Hepatocyte (in vitro differentiated cells): ENCODE results near the gene MYL5. TPM values are rescaled to one million over a fixed set of nuclear protein-coding genes. Genes with fewer than 3 reads are reported as not detected.
"Not testable (repeated sequence)": the region's sequence is repeated elsewhere in the genome, so short reads cannot be mapped to it uniquely, and the experiment has no call there.

Experiments used
- DNase-seq: peaks from one replicate; pipeline ENCODE4 v3.0.0-alpha.2; 2016; ENCODE audit warnings: low spot score
- H2AFZ ChIP-seq: fragments of 200-600 bp; sonication (generic); 2 replicates; pipeline ENCODE4 v1.6.0; 2016; ENCODE audit warnings: antibody characterized with exemption, mild to moderate bottlenecking
- H3K27ac ChIP-seq: fragments of 200-600 bp; sonication (generic); 2 replicates; pipeline ENCODE4 v1.5.1; 2016; ENCODE audit warnings: mild to moderate bottlenecking
- H3K27me3 ChIP-seq: fragments of 200-600 bp; sonication (generic); 2 replicates; pipeline ENCODE4 v1.6.1; 2016
- H3K36me3 ChIP-seq: fragments of 200-600 bp; sonication (generic); replicated peaks from 2 replicates; pipeline ENCODE4 v1.5.1; 2016; ENCODE audit warnings: low read depth; ENCODE audit not compliant: insufficient read depth
- H3K4me1 ChIP-seq: fragments of 200-600 bp; sonication (generic); 2 replicates; pipeline ENCODE4 v1.5.1; 2016; ENCODE audit warnings: mild to moderate bottlenecking, moderate library complexity; ENCODE audit not compliant: insufficient read depth
- H3K4me2 ChIP-seq: fragments of 200-600 bp; sonication (generic); 2 replicates; pipeline ENCODE4 v1.6.0; 2016
- H3K4me3 ChIP-seq: fragments of 200-600 bp; sonication (generic); 2 replicates; pipeline ENCODE4 v1.5.1; 2016; ENCODE audit warnings: mild to moderate bottlenecking
- H3K79me2 ChIP-seq: fragments of 200-600 bp; sonication (generic); 2 replicates; pipeline ENCODE4 v1.6.0; 2017; ENCODE audit warnings: mild to moderate bottlenecking
- H3K9me2 ChIP-seq: fragments of 200-600 bp; sonication (generic); replicated peaks from 2 replicates; pipeline ENCODE4 v1.6.0; 2017; ENCODE audit warnings: mild to moderate bottlenecking; ENCODE audit not compliant: insufficient read depth
- H3K9me3 ChIP-seq: fragments of 200-600 bp; sonication (generic); 2 replicates; pipeline ENCODE4 v1.5.1; 2016; ENCODE audit warnings: low read depth, mild to moderate bottlenecking
- H4K20me1 ChIP-seq: fragments of 200-600 bp; sonication (generic); 2 replicates; pipeline ENCODE4 v1.6.0; 2016; ENCODE audit warnings: mild to moderate bottlenecking; ENCODE audit not compliant: insufficient read depth, poor library complexity, severe bottlenecking
- EZH2 ChIP-seq: fragments of 200-600 bp; sonication (generic); IDR thresholded peaks from 2 replicates; pipeline ENCODE4 v1.6.1; 2016; ENCODE audit warnings: antibody characterized with exemption, mild to moderate bottlenecking, borderline replicate concordance
- EZH2phosphoT487 ChIP-seq: fragments of 200-600 bp; sonication (generic); IDR thresholded peaks from one replicate; pipeline ENCODE4 v1.6.1; 2018; ENCODE audit warnings: antibody characterized with exemption, mild to moderate bottlenecking, low read depth, moderate library complexity; ENCODE audit not compliant: unreplicated experiment, severe bottlenecking
- WGBS: methylation state at CpG from one replicate; pipeline ENCODE4 v1.1.6; 2016; ENCODE audit warnings: low lambda C conversion rate; ENCODE audit errors: missing lambda C conversion rate; 5-methylcytosine and 5-hydroxymethylcytosine counted together
- polyA plus RNA-seq: library from polyadenylated mRNA; unstranded; fragments of >200 nt; fragmentation: Nextera tagmentation; extraction: Ambion mirVana; gene quantifications from 2 replicates; pipeline ENCODE4 v1.2.1, GENCODE V29; 2016
- total RNA-seq: library from RNA; depleted of rRNA; stranded (reverse); fragments of >200 nt; gene quantifications from 2 replicates; pipeline ENCODE4 v1.2.3, GENCODE V29; 2014
- TF ChIP-seq, protein P1 (sequence below): fragments of 200-600 bp; sonication (generic); IDR thresholded peaks from 2 replicates; pipeline ENCODE4 v1.5.1; 2016; ENCODE audit warnings: antibody characterized with exemption, mild to moderate bottlenecking; ENCODE audit not compliant: poor library complexity

The MYL5 gene
- total and polyA plus RNA-seq, 2 experiments from 2014 or later = 12.6 to 25.1 TPM

DNA sequence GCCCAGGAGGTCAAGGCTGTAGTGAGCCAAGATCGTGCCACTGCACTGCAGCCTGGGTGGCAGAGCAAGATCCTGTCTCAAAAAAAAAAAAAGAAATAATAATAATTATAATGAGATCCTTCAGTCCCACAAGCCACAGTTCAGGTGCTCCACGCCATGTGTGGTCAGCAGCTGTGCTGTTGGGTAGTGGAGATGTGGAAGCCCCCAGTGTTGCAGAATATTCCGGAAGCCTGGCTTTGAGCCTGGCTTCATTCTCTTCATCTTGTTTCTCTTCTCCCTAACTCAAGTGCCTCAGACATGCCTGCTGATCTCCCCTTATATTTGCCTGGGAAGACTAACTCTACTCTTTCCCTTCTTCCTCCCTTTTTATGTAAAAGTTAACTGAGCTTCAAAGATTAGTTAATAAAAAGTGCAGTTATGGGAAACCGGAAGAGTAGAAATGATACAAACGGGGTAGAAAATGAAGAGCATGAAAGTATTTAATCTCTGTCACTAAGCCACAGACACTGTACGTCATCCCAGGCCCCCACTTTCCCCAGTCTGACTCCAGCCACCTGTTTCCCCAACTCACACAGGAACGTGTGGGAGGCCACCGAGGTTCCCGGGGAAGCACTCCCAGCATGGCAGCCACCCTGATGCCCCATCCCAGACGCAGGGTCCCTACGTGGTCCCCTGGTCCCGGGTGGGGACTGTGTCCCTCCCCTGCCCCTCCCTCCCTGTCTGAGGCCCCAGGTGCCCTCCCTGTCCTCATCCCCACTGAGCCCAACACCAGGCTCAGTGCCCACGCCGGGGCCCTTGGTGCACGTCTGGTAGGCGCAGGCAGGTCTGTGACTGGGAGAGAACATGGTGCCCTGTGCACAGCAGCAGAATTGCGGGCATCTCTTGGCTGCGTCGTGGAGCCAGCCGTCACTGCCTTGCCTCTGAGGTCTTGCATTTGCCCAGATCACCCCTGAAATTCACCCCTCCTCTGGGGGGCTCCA lies 55.3 kb downstream of the MYL5 start:
- Histone ChIP-seq H3K4me1 (no peaks in the 10 kb centered on the region), H3K36me3 (no peaks in the 10 kb centered on the region), H3K9me2 (no peaks in the 10 kb centered on the region), H3K27me3 (no peaks in the 10 kb centered on the region), H4K20me1 (peaks cover 50% of the 10 kb centered on the region), H3K79me2 (peaks cover 65% of the 10 kb centered on the region), H2AFZ (no peak overlapping the region), H3K9me3 (no peaks in the 10 kb centered on the region), H3K4me2 (no peak overlapping the region), H3K27ac (no peak overlapping the region), H3K4me3 (no peak overlapping the region)
- TF ChIP-seq EZH2 (no peak), EZH2phosphoT487 (no peak)
- TF ChIP-seq, protein P1, sequence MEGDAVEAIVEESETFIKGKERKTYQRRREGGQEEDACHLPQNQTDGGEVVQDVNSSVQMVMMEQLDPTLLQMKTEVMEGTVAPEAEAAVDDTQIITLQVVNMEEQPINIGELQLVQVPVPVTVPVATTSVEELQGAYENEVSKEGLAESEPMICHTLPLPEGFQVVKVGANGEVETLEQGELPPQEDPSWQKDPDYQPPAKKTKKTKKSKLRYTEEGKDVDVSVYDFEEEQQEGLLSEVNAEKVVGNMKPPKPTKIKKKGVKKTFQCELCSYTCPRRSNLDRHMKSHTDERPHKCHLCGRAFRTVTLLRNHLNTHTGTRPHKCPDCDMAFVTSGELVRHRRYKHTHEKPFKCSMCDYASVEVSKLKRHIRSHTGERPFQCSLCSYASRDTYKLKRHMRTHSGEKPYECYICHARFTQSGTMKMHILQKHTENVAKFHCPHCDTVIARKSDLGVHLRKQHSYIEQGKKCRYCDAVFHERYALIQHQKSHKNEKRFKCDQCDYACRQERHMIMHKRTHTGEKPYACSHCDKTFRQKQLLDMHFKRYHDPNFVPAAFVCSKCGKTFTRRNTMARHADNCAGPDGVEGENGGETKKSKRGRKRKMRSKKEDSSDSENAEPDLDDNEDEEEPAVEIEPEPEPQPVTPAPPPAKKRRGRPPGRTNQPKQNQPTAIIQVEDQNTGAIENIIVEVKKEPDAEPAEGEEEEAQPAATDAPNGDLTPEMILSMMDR = no peak
- DNase-seq = no peak
- WGBS = 97% methylated on average over 19 of the region's 20 CpGs

DNA sequence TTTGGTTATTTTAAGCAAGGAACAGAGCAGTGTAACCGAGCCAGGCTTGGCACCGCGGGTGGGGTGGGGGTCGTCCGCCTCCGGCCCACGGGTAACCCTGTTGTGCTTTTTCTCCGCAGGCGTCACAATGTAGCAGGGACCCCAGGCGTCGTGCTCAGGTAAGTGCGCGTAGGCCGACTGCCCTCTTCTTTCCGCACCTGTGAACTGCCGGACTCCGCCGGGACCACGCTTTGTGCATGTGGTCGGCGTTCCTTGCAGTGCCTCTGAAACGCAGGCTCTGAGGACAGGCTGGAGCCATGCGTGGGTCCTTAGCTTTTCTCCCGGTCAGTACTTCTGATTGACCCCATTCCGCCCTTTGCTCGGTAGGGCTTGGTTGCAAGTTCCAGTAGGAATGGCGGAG lies 56.2 kb downstream of the MYL5 start:
- no peak overlapping the region for H3K4me2 ChIP-seq
- no peak overlapping the region for H2AFZ ChIP-seq
- no peaks in the 10 kb centered on the region for H3K9me2 ChIP-seq
- no peaks in the 10 kb centered on the region for H3K9me3 ChIP-seq
- no peak overlapping the region for H3K27ac ChIP-seq
- H3K4me3 ChIP-seq = no peak overlapping the region
- H3K27me3 ChIP-seq = no peaks in the 10 kb centered on the region
- no peak for TF ChIP-seq EZH2
- TF ChIP-seq, protein P1 = no peak
- TF ChIP-seq EZH2phosphoT487 = no peak
- H3K36me3 ChIP-seq = no peaks in the 10 kb centered on the region
- DNase-seq = no peak
- peaks cover 57% of the 10 kb centered on the region for H3K79me2 ChIP-seq
- H4K20me1 ChIP-seq = peaks cover 43% of the 10 kb centered on the region
- H3K4me1 ChIP-seq = no peaks in the 10 kb centered on the region
- WGBS = 98% methylated on average over 26 of the region's 27 CpGs

DNA sequence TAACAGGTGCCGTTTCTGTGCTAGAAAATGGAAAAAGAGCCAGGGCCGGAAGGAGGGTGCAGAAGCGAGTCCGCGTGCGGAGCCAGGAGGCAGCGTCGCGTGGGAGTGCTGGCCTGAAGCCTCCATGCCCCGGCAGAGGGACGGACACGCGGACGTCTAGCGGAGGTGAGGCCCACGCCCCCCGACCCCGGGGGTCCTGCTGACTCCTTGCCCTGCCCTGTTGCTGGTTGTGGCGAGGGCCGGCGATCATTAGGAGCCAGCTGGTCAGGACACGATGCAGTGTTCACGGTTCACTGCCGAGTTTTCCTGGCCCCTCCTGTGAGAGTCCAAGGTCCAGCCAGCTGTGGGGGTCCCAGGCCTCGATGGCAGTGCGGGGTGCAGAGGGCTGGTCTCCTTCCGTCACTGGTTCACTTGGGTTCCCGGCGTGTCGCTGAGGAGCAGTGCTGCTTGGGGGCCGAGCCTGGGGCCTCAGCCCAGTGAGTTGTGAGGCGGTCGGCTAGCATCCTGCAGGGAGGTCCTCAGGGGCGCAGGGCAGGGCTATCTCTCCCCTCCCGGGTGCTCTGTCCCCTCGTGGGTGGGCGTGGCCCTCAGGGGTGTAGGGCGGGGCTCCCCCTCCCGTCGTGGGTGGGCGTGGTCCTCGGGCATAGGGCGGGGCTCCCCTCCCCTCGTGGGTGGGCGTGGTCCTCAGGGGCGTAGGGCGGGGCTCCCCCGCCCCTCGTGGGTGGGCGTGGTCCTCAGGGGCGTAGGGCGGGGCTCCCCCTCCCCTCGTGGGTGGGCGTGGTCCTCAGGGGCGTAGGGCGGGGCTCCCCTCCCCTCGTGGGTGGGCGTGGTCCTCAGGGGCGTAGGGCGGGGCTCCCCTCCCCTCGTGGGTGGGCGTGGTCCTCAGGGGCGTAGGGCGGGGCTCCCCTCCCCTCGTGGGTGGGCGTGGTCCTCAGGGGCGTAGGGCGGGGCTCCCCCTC lies 56.9 kb downstream of the MYL5 start:
- H3K4me3 ChIP-seq, H3K4me1 ChIP-seq, DNase-seq, H3K4me2 ChIP-seq, H3K9me2 ChIP-seq, H2AFZ ChIP-seq, H3K9me3 ChIP-seq, H3K36me3 ChIP-seq, H3K27ac ChIP-seq, H3K27me3 ChIP-seq: not testable (repeated sequence)
- peaks cover 36% of the 10 kb centered on the region for H4K20me1 ChIP-seq
- 98% methylated on average over 38 of the region's 68 CpGs for WGBS
- H3K79me2 ChIP-seq = peaks cover 50% of the 10 kb centered on the region

Other genes starting within 250 kb of the MYL5 start
- gene ZNF721, start 175.4 kb upstream of the MYL5 start, total RNA-seq = 16.3 and 21.6 TPM in 2 replicates
- 13.2 and 15.0 TPM in 2 replicates for gene ZNF721, start 175.4 kb upstream of the MYL5 start, polyA plus RNA-seq
- gene PIGG, start 175.3 kb upstream of the MYL5 start, total RNA-seq = 26.6 and 28.3 TPM in 2 replicates
- gene PIGG, start 175.3 kb upstream of the MYL5 start, polyA plus RNA-seq = 46.9 and 58.1 TPM in 2 replicates
- gene TMEM271, start 98.2 kb upstream of the MYL5 start, total RNA-seq = not detected in 2 replicates
- gene TMEM271, start 98.2 kb upstream of the MYL5 start, polyA plus RNA-seq = not detected in 2 replicates
- gene PDE6B, start 49.0 kb upstream of the MYL5 start, total RNA-seq = 17.3 and 29.5 TPM in 2 replicates
- gene PDE6B, start 49.0 kb upstream of the MYL5 start, polyA plus RNA-seq = 24.1 and 26.1 TPM in 2 replicates
- 83.8 and 143 TPM in 2 replicates for gene ATP5ME, start 266 bp upstream of the MYL5 start, total RNA-seq
- gene ATP5ME, start 266 bp upstream of the MYL5 start, polyA plus RNA-seq = 641 and 669 TPM in 2 replicates
- gene SLC49A3, start 14.6 kb downstream of the MYL5 start, total RNA-seq = 8.5 and 12.2 TPM in 2 replicates
- gene SLC49A3, start 14.6 kb downstream of the MYL5 start, polyA plus RNA-seq = 12.8 and 19.8 TPM in 2 replicates
- 43.5 and 43.9 TPM in 2 replicates for gene PCGF3, start 31.3 kb downstream of the MYL5 start, total RNA-seq
- gene PCGF3, start 31.3 kb downstream of the MYL5 start, polyA plus RNA-seq = 21.5 and 21.8 TPM in 2 replicates
- gene CPLX1, start 151.6 kb downstream of the MYL5 start, total RNA-seq = 0.16 and 0.30 TPM in 2 replicates
- gene CPLX1, start 151.6 kb downstream of the MYL5 start, polyA plus RNA-seq = 1.6 and 2.0 TPM in 2 replicates